Measurements from ENCODE around the gene WNT2.

- TF ChIP-seq CTCF (conservative IDR thresholded peaks at IDR 0.05 in 1 of 2, IDR thresholded peaks at IDR 0.05 in 1 of 2; ENCODE audit: low read depth in 1 of 2, low read length in 2 of 2) (no peak), EZH2 (IDR thresholded peaks at IDR 0.05; ENCODE audit: low read length, missing control alignments) (no peak)
These were observed 39.5 kb upstream of the WNT2 start for GRCh38 chr7:117362294-117362888.

Data from fibroblast of lung (primary cell).